ENCODE data around the gene SAXO1.
"Not testable (repeated sequence)": the region's sequence is repeated elsewhere in the genome, so short reads cannot be mapped to it uniquely, and the experiment has no call there.

SAXO1 gene

GRCh38 chr9:18991197-18991596 is 41.8 kb downstream of the SAXO1 start:
- in situ Hi-C loops (cut with MboI; ENCODE audit: low sequenced_read_pairs); DNase-seq (ENCODE audit: low spot score in 2 of 2); H3K36me3 ChIP-seq (replicated peaks); H3K27me3 ChIP-seq (ENCODE audit: low read depth); H3K4me1 ChIP-seq; H3K9me3 ChIP-seq; H3K4me3 ChIP-seq: not testable (repeated sequence)

GRCh38 chr9:18990494-18990893 is 42.5 kb downstream of the SAXO1 start:
- in situ Hi-C loops (cut with MboI; ENCODE audit: low sequenced_read_pairs), result no loop called here
- Histone ChIP-seq H3K36me3 (replicated peaks) (no peaks in the 10 kb centered on the region), H3K9me3 (no peaks in the 10 kb centered on the region), H3K4me1 (no peaks in the 10 kb centered on the region; the same call in 1 of the 2 replicates), H3K27me3 (ENCODE audit: low read depth) (no peaks in the 10 kb centered on the region), H3K4me3 (no peak overlapping the region)
- DNase-seq (ENCODE audit: low spot score in 2 of 2), result no peak

GRCh38 chr9:18989865-18990264 is 43.1 kb downstream of the SAXO1 start:
- no peaks in the 10 kb centered on the region for H3K9me3 ChIP-seq
- H3K27me3 ChIP-seq (ENCODE audit: low read depth), result no peaks in the 10 kb centered on the region
- no peak for DNase-seq (ENCODE audit: low spot score in 2 of 2)
- H3K4me1 ChIP-seq, result no peaks in the 10 kb centered on the region; the same call in 1 of the 2 replicates
- in situ Hi-C loops (cut with MboI; ENCODE audit: low sequenced_read_pairs), result no loop called here
- H3K36me3 ChIP-seq (replicated peaks), result no peaks in the 10 kb centered on the region
- H3K4me3 ChIP-seq, result no peak overlapping the region

- Histone ChIP-seq H3K4me1 (no peaks in the 10 kb centered on the region), H3K9me3 (0 out of 2 replicates have a peak, but pooled peaks cover 2% of the 10 kb centered on the region), H3K4me3 (no peak overlapping the region), H3K36me3 (replicated peaks) (no peaks in the 10 kb centered on the region), H3K27me3 (ENCODE audit: low read depth) (no peaks in the 10 kb centered on the region)
- in situ Hi-C loops (cut with MboI; ENCODE audit: low sequenced_read_pairs), result no loop called here
- no peak for DNase-seq (ENCODE audit: low spot score in 2 of 2)
Measured at GRCh38 chr9:18989097-18989496, 43.9 kb downstream of the SAXO1 start.

GRCh38 chr9:18988003-18988402 is 45.0 kb downstream of the SAXO1 start:
- no peaks in the 10 kb centered on the region for H3K4me1 ChIP-seq
- no peak overlapping the region for H3K4me3 ChIP-seq
- no peaks in the 10 kb centered on the region for H3K36me3 ChIP-seq (replicated peaks)
- in situ Hi-C loops (cut with MboI; ENCODE audit: low sequenced_read_pairs), result no loop called here
- H3K27me3 ChIP-seq (ENCODE audit: low read depth), result no peaks in the 10 kb centered on the region
- DNase-seq (ENCODE audit: low spot score in 2 of 2), result no peak
- 0 out of 2 replicates have a peak, but pooled peaks cover 2% of the 10 kb centered on the region for H3K9me3 ChIP-seq

GRCh38 chr9:18985996-18986395 is 47.0 kb downstream of the SAXO1 start:
- Histone ChIP-seq H3K27me3 (ENCODE audit: low read depth) (no peaks in the 10 kb centered on the region), H3K36me3 (replicated peaks) (no peaks in the 10 kb centered on the region), H3K4me1 (no peaks in the 10 kb centered on the region), H3K4me3 (no peak overlapping the region), H3K9me3 (0 out of 2 replicates have a peak, but pooled peaks cover 2% of the 10 kb centered on the region)
- no peak for DNase-seq (ENCODE audit: low spot score in 2 of 2)
- in situ Hi-C loops (cut with MboI; ENCODE audit: low sequenced_read_pairs), result no loop called here

GRCh38 chr9:18985464-18985951 is 47.5 kb downstream of the SAXO1 start:
- no peaks in the 10 kb centered on the region for H3K27me3 ChIP-seq (ENCODE audit: low read depth)
- 0 out of 2 replicates have a peak, but pooled peaks cover 2% of the 10 kb centered on the region for H3K9me3 ChIP-seq
- DNase-seq (ENCODE audit: low spot score in 2 of 2), result no peak

GRCh38 chr9:18982262-18982620 is 50.8 kb downstream of the SAXO1 start:
- Histone ChIP-seq H3K4me1 (no peaks in the 10 kb centered on the region), H3K27me3 (ENCODE audit: low read depth) (no peaks in the 10 kb centered on the region), H3K9me3 (0 out of 2 replicates have a peak, but pooled peaks cover 2% of the 10 kb centered on the region), H3K36me3 (replicated peaks) (no peaks in the 10 kb centered on the region), H3K4me3 (no peak overlapping the region)
- DNase-seq (ENCODE audit: low spot score in 2 of 2), result no peak
- in situ Hi-C loops (cut with MboI; ENCODE audit: low sequenced_read_pairs), result no loop called here

More at GRCh38 chr9:18985464-18985951, 47.5 kb downstream of the SAXO1 start:
- in situ Hi-C loops (cut with MboI; ENCODE audit: low sequenced_read_pairs), result no loop called here
- Histone ChIP-seq H3K4me3 (no peak overlapping the region), H3K4me1 (no peaks in the 10 kb centered on the region), H3K36me3 (replicated peaks) (no peaks in the 10 kb centered on the region)

- no peaks in the 10 kb centered on the region for H3K4me1 ChIP-seq
- no peaks in the 10 kb centered on the region for H3K36me3 ChIP-seq (replicated peaks)
- in situ Hi-C loops (cut with MboI; ENCODE audit: low sequenced_read_pairs), result no loop called here
- 0 out of 2 replicates have a peak, but pooled peaks cover 2% of the 10 kb centered on the region for H3K9me3 ChIP-seq
- no peak overlapping the region for H3K4me3 ChIP-seq
- no peaks in the 10 kb centered on the region for H3K27me3 ChIP-seq (ENCODE audit: low read depth)
- no peak for DNase-seq (ENCODE audit: low spot score in 2 of 2)
Measured at GRCh38 chr9:18981476-18982261, 51.3 kb downstream of the SAXO1 start.

- Histone ChIP-seq H3K4me1 (no peaks in the 10 kb centered on the region), H3K36me3 (replicated peaks) (no peaks in the 10 kb centered on the region), H3K27me3 (ENCODE audit: low read depth) (no peaks in the 10 kb centered on the region), H3K9me3 (0 out of 2 replicates have a peak, but pooled peaks cover 2% of the 10 kb centered on the region), H3K4me3 (no peak overlapping the region)
- no peak for DNase-seq (ENCODE audit: low spot score in 2 of 2)
- in situ Hi-C loops (cut with MboI; ENCODE audit: low sequenced_read_pairs), result no loop called here
Measured at GRCh38 chr9:18980189-18980588, 52.8 kb downstream of the SAXO1 start.

GRCh38 chr9:18979367-18979766 is 53.6 kb downstream of the SAXO1 start:
- Histone ChIP-seq H3K27me3 (ENCODE audit: low read depth) (no peaks in the 10 kb centered on the region), H3K4me1 (no peaks in the 10 kb centered on the region), H3K9me3 (0 out of 2 replicates have a peak, but pooled peaks cover 2% of the 10 kb centered on the region), H3K36me3 (replicated peaks) (no peaks in the 10 kb centered on the region), H3K4me3 (no peak overlapping the region)
- in situ Hi-C loops (cut with MboI; ENCODE audit: low sequenced_read_pairs), result no loop called here
- no peak for DNase-seq (ENCODE audit: low spot score in 2 of 2)

GRCh38 chr9:18978188-18978587 is 54.8 kb downstream of the SAXO1 start:
- DNase-seq (ENCODE audit: low spot score in 2 of 2), result no peak
- H3K4me3 ChIP-seq, result no peak overlapping the region
- in situ Hi-C loops (cut with MboI; ENCODE audit: low sequenced_read_pairs), result no loop called here
- H3K36me3 ChIP-seq (replicated peaks), result no peaks in the 10 kb centered on the region
- no peaks in the 10 kb centered on the region for H3K9me3 ChIP-seq
- H3K27me3 ChIP-seq (ENCODE audit: low read depth), result no peaks in the 10 kb centered on the region
- no peaks in the 10 kb centered on the region; the same call in 1 of the 2 replicates for H3K4me1 ChIP-seq

- Histone ChIP-seq H3K9me3 (no peaks in the 10 kb centered on the region), H3K36me3 (replicated peaks) (no peaks in the 10 kb centered on the region), H3K4me1 (no peaks in the 10 kb centered on the region; the same call in 1 of the 2 replicates), H3K27me3 (ENCODE audit: low read depth) (peaks cover 4% of the 10 kb centered on the region; the same call in 1 of the 2 replicates), H3K4me3 (no peak overlapping the region)
- no peak for DNase-seq (ENCODE audit: low spot score in 2 of 2)
- in situ Hi-C loops (cut with MboI; ENCODE audit: low sequenced_read_pairs), result no loop called here
Measured at GRCh38 chr9:18976709-18977531, 56.1 kb downstream of the SAXO1 start.
